ENCODE data around the gene CS.
"Not testable (repeated sequence)": the region's sequence is repeated elsewhere in the genome, so short reads cannot be mapped to it uniquely, and the experiment has no call there.

CS gene

GRCh38 chr12:56336361-56337167 is 36.4 kb upstream of the CS start:
- Histone ChIP-seq H3K27ac (replicated peaks) (peak overlapping the region; percentile 63), H3K27me3 (ENCODE audit: insufficient read depth, poor library complexity, severe bottlenecking) (no peaks in the 10 kb centered on the region), H3K4me3 (replicated peaks; ENCODE audit: insufficient read depth, low read length) (no peak overlapping the region)
- DNase-seq (ENCODE audit: low read depth in 1 of 2, low spot score in 1 of 2): peak; percentile 76 to 98
- TF ChIP-seq REST (IDR thresholded peaks at IDR 0.05; ENCODE audit: insufficient replicate concordance, low read depth): no peak
- no peak for TF ChIP-seq CTCF (IDR thresholded peaks at IDR 0.05; ENCODE audit: insufficient read depth, low read length)
- no peak for TF ChIP-seq POLR2AphosphoS5 (IDR thresholded peaks at IDR 0.05; ENCODE audit: low read depth)
- no peak for TF ChIP-seq GABPA (IDR thresholded peaks at IDR 0.05; ENCODE audit: low read depth)
- no peak for TF ChIP-seq SPI1 (IDR thresholded peaks at IDR 0.05; ENCODE audit: borderline replicate concordance, low read depth)

- not testable (repeated sequence) for H3K4me3 ChIP-seq (replicated peaks; ENCODE audit: insufficient read depth, low read length); H3K27ac ChIP-seq (replicated peaks); H3K27me3 ChIP-seq (ENCODE audit: insufficient read depth, poor library complexity, severe bottlenecking); DNase-seq (ENCODE audit: low read depth in 1 of 2, low spot score in 1 of 2)
These were observed 35.4 kb upstream of the CS start for GRCh38 chr12:56335527-56335926.

- H3K4me3 ChIP-seq (replicated peaks; ENCODE audit: insufficient read depth, low read length): peak overlapping the region; percentile 64
- no peaks in the 10 kb centered on the region for H3K27me3 ChIP-seq (ENCODE audit: insufficient read depth, poor library complexity, severe bottlenecking)
- TF ChIP-seq SPI1 (IDR thresholded peaks at IDR 0.05; ENCODE audit: borderline replicate concordance, low read depth) (no peak), REST (IDR thresholded peaks at IDR 0.05; ENCODE audit: insufficient replicate concordance, low read depth) (no peak), GABPA (IDR thresholded peaks at IDR 0.05; ENCODE audit: low read depth) (no peak), POLR2AphosphoS5 (IDR thresholded peaks at IDR 0.05; ENCODE audit: low read depth) (no peak), CTCF (IDR thresholded peaks at IDR 0.05; ENCODE audit: insufficient read depth, low read length) (no peak)
- H3K27ac ChIP-seq (replicated peaks): peak overlapping the region; percentile 97
- no peak for DNase-seq (ENCODE audit: low read depth in 1 of 2, low spot score in 1 of 2)
These were observed 34.3 kb upstream of the CS start for GRCh38 chr12:56334490-56334793.

- peak within 1 kb of the TSS; percentile 64 for H3K4me3 ChIP-seq (replicated peaks; ENCODE audit: insufficient read depth, low read length)
- peak; percentile 99 for DNase-seq (ENCODE audit: low read depth in 1 of 2, low spot score in 1 of 2)
- TF ChIP-seq POLR2AphosphoS5 (IDR thresholded peaks at IDR 0.05; ENCODE audit: low read depth) (peak; percentile 89), REST (IDR thresholded peaks at IDR 0.05; ENCODE audit: insufficient replicate concordance, low read depth) (no peak), GABPA (IDR thresholded peaks at IDR 0.05; ENCODE audit: low read depth) (peak; percentile 55; the same call in 1 of the 2 replicates), CTCF (IDR thresholded peaks at IDR 0.05; ENCODE audit: insufficient read depth, low read length) (peak; percentile 37)
- peak within 1 kb of the TSS; percentile 97 for H3K27ac ChIP-seq (replicated peaks)
- no peaks in the 10 kb centered on the region for H3K27me3 ChIP-seq (ENCODE audit: insufficient read depth, poor library complexity, severe bottlenecking)
These were observed 33.8 kb upstream of the CS start, which contains the start of gene PAN2 for GRCh38 chr12:56333679-56334489. Gene PAN2 (minus strand): TSS chr12:56334000. CDS start chr12:56333094, 906 bp downstream.
